ENCODE measurements around the gene CFAP58.

GRCh38 chr10:104340641-104341040 lies 13.0 kb upstream of the CFAP58 start:
- TF ChIP-seq CTCF (IDR thresholded peaks at IDR 0.05; ENCODE audit: low read depth, low read length, missing input control) (no peak), NR2F2 (IDR thresholded peaks at IDR 0.05) (no peak), RAD21 (IDR thresholded peaks at IDR 0.05) (no peak), SP1 (IDR thresholded peaks at IDR 0.05) (no peak), REST (IDR thresholded peaks at IDR 0.05) (no peak), GABPA (IDR thresholded peaks at IDR 0.05 in 1 of 2, conservative IDR thresholded peaks at IDR 0.05 in 1 of 2) (no peak), ATF3 (IDR thresholded peaks at IDR 0.05) (no peak), TAF1 (conservative IDR thresholded peaks at IDR 0.05) (no peak), ZBTB33 (IDR thresholded peaks at IDR 0.05) (no peak), FOXA1 (IDR thresholded peaks at IDR 0.05) (no peak)

Measured in liver (tissue), 3 donors.